Neural cell (in vitro differentiated cells): ENCODE results near the gene CYP4Z1. TPM values are rescaled to one million over a fixed set of nuclear protein-coding genes. Genes with fewer than 3 reads are reported as not detected.

ENCODE experiments used
- H2AFZ ChIP-seq: fragments of 200-600, 300-800 bp; sonication (generic), shearing (Covaris generic); 2 replicates; pipeline ENCODE4 v1.6.0; 2014; ENCODE audit warnings: low read depth, mild to moderate bottlenecking, antibody characterized with exemption, low read length, moderate library complexity
- H3F3A ChIP-seq: fragments of 200-600 bp; shearing (Covaris generic); 2 replicates; pipeline ENCODE4 v1.6.1; 2016; ENCODE audit warnings: mild to moderate bottlenecking, moderate library complexity, mixed read lengths, antibody characterized with exemption, low read length; ENCODE audit not compliant: insufficient read depth, poor library complexity, severe bottlenecking
- H3K27ac ChIP-seq: fragments of 200-600, 300-800 bp; sonication (generic), shearing (Covaris generic); 2 replicates; pipeline ENCODE4 v1.5.1; 2014; ENCODE audit warnings: mild to moderate bottlenecking, low read length, moderate library complexity
- H3K27me3 ChIP-seq: fragments of 300-800, 200-600 bp; sonication (generic), shearing (Covaris generic); 2 replicates; pipeline ENCODE4 v1.6.0; 2014; ENCODE audit warnings: mild to moderate bottlenecking, low read depth, low read length, moderate library complexity; ENCODE audit not compliant: insufficient read depth
- H3K36me3 ChIP-seq: fragments of 300-800, 200-600 bp; sonication (generic), shearing (Covaris generic); 2 replicates; pipeline ENCODE4 v1.5.1; 2014; ENCODE audit warnings: mild to moderate bottlenecking, antibody characterized with exemption, low read length, moderate library complexity; ENCODE audit not compliant: insufficient read depth
- H3K4me2 ChIP-seq: fragments of 300-800, 200-600 bp; sonication (generic), shearing (Covaris generic); 2 replicates; pipeline ENCODE4 v1.6.0; 2014; ENCODE audit warnings: mild to moderate bottlenecking, low read length
- H3K4me3 ChIP-seq: fragments of 300-800, 200-600 bp; sonication (generic), shearing (Covaris generic); 2 replicates; pipeline ENCODE4 v1.5.1; 2014; ENCODE audit warnings: mild to moderate bottlenecking, low read length, moderate library complexity
- H3K79me2 ChIP-seq: fragments of 200-600 bp; shearing (Covaris generic); replicated peaks from 2 replicates; pipeline ENCODE4 v1.6.0; 2014; ENCODE audit warnings: mild to moderate bottlenecking, low read length, moderate library complexity; ENCODE audit not compliant: insufficient read depth
- H3K9ac ChIP-seq: fragments of 300-800, 200-600 bp; sonication (generic), shearing (Covaris generic); 2 replicates; pipeline ENCODE4 v1.6.1; 2016; ENCODE audit warnings: mild to moderate bottlenecking, low read length, mixed read lengths
- H3K9me2 ChIP-seq: fragments of 200-600 bp; shearing (Covaris generic); 2 replicates; pipeline ENCODE4 v1.6.1; 2016; ENCODE audit warnings: mild to moderate bottlenecking, low read length, mixed read lengths; ENCODE audit not compliant: insufficient read depth
- H3K9me3 ChIP-seq: fragments of 200-600, 300-800 bp; sonication (generic), shearing (Covaris generic); 2 replicates; pipeline ENCODE4 v1.6.1; 2016; ENCODE audit warnings: mild to moderate bottlenecking, mixed run types, low read length, moderate library complexity, mixed read lengths
- H4K20me1 ChIP-seq: fragments of 200-600 bp; shearing (Covaris generic); 2 replicates; pipeline ENCODE4 v1.6.1; 2016; ENCODE audit warnings: mild to moderate bottlenecking, mixed run types; ENCODE audit not compliant: insufficient read depth
- EP300 ChIP-seq: fragments of 450-650 bp; conservative IDR thresholded peaks from 2 replicates; pipeline ENCODE4 v1.6.1; 2014; ENCODE audit warnings: antibody characterized with exemption, mild to moderate bottlenecking, moderate library complexity; ENCODE audit not compliant: poor library complexity, severe bottlenecking
- EZH2 ChIP-seq: fragments of 200-600, 300-800 bp; shearing (Covaris generic), sonication (generic); IDR thresholded peaks from 2 replicates; pipeline ENCODE4 v1.6.1; 2014; ENCODE audit warnings: antibody characterized with exemption, low read length, borderline replicate concordance, mild to moderate bottlenecking; ENCODE audit not compliant: insufficient read depth, poor library complexity, severe bottlenecking
- MXI1 ChIP-seq: fragments of 450-650 bp; conservative IDR thresholded peaks from 2 replicates; pipeline ENCODE4 v1.6.1; 2014; ENCODE audit warnings: antibody characterized with exemption, mild to moderate bottlenecking; ENCODE audit not compliant: poor library complexity, severe bottlenecking
- POLR2AphosphoS5 ChIP-seq: IDR thresholded peaks from 2 replicates; pipeline ENCODE4 v1.6.1; 2012
- RAD21 ChIP-seq: fragments of 450-650 bp; conservative IDR thresholded peaks from 2 replicates; pipeline ENCODE4 v1.6.1; 2014; ENCODE audit warnings: antibody characterized with exemption, mild to moderate bottlenecking, moderate library complexity
- SMC3 ChIP-seq: fragments of 450-650 bp; conservative IDR thresholded peaks from 2 replicates; pipeline ENCODE4 v1.6.1; 2014; ENCODE audit warnings: antibody characterized with exemption, mild to moderate bottlenecking, moderate library complexity; ENCODE audit not compliant: poor library complexity
- TAF1 ChIP-seq: IDR thresholded peaks from 2 replicates; pipeline ENCODE4 v1.6.1; 2012; ENCODE audit warnings: low read depth
- polyA plus RNA-seq: library from polyadenylated mRNA; depleted of rRNA; stranded (reverse); fragments of >200 nt; gene quantifications from 2 replicates; pipeline ENCODE4 v1.2.3, GENCODE V29; 2014
- TF ChIP-seq, protein P1 (sequence below): fragments of 450-650 bp; IDR thresholded peaks from 2 replicates; pipeline ENCODE4 v1.5.1; 2014; ENCODE audit warnings: antibody characterized with exemption, mild to moderate bottlenecking, moderate library complexity; ENCODE audit not compliant: poor library complexity, severe bottlenecking
- TF ChIP-seq, protein P2 (sequence below): IDR thresholded peaks from 2 replicates; pipeline ENCODE4 v1.6.1; 2012; ENCODE audit warnings: borderline replicate concordance

CYP4Z1 gene
- polyA plus RNA-seq, 1 donor from 2014 or later: 0.51 TPM

DNA sequence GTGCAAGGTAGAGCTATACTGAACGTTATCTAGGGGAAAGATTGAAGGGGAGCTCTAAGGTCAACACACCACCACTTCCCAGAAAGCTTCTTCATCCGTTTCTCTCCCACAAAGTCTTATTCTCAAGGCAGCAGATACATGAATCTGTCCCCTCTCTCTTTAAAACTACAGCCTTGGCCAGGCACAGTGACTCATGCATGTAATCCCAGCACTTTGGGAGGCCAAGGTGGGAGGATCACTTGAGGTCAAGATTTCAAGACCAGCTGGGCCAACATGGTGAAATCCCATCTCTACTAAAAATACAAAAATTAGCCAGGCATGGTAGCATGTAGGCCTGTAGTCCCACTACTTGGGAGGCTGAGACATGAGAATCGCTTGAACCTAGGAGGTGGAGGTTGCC is 35.4 kb upstream of the CYP4Z1 start:
- Histone ChIP-seq H3K27me3 (no peaks in the 10 kb centered on the region), H3K9me3 (no peaks in the 10 kb centered on the region), H3K27ac (no peak overlapping the region), H3K36me3 (no peaks in the 10 kb centered on the region), H3F3A (no peaks in the 10 kb centered on the region), H3K79me2 (no peaks in the 10 kb centered on the region), H3K9ac (no peak overlapping the region), H2AFZ (no peak overlapping the region), H3K4me2 (no peak overlapping the region), H3K4me3 (no peak overlapping the region), H3K9me2 (no peaks in the 10 kb centered on the region), H4K20me1 (no peaks in the 10 kb centered on the region)
- TF ChIP-seq, protein P1, sequence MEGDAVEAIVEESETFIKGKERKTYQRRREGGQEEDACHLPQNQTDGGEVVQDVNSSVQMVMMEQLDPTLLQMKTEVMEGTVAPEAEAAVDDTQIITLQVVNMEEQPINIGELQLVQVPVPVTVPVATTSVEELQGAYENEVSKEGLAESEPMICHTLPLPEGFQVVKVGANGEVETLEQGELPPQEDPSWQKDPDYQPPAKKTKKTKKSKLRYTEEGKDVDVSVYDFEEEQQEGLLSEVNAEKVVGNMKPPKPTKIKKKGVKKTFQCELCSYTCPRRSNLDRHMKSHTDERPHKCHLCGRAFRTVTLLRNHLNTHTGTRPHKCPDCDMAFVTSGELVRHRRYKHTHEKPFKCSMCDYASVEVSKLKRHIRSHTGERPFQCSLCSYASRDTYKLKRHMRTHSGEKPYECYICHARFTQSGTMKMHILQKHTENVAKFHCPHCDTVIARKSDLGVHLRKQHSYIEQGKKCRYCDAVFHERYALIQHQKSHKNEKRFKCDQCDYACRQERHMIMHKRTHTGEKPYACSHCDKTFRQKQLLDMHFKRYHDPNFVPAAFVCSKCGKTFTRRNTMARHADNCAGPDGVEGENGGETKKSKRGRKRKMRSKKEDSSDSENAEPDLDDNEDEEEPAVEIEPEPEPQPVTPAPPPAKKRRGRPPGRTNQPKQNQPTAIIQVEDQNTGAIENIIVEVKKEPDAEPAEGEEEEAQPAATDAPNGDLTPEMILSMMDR: no peak
- TF ChIP-seq RAD21 (no peak), SMC3 (no peak), MXI1 (no peak), POLR2AphosphoS5 (no peak), EZH2 (no peak), EP300 (no peak), TAF1 (no peak)
- TF ChIP-seq, protein P2, sequence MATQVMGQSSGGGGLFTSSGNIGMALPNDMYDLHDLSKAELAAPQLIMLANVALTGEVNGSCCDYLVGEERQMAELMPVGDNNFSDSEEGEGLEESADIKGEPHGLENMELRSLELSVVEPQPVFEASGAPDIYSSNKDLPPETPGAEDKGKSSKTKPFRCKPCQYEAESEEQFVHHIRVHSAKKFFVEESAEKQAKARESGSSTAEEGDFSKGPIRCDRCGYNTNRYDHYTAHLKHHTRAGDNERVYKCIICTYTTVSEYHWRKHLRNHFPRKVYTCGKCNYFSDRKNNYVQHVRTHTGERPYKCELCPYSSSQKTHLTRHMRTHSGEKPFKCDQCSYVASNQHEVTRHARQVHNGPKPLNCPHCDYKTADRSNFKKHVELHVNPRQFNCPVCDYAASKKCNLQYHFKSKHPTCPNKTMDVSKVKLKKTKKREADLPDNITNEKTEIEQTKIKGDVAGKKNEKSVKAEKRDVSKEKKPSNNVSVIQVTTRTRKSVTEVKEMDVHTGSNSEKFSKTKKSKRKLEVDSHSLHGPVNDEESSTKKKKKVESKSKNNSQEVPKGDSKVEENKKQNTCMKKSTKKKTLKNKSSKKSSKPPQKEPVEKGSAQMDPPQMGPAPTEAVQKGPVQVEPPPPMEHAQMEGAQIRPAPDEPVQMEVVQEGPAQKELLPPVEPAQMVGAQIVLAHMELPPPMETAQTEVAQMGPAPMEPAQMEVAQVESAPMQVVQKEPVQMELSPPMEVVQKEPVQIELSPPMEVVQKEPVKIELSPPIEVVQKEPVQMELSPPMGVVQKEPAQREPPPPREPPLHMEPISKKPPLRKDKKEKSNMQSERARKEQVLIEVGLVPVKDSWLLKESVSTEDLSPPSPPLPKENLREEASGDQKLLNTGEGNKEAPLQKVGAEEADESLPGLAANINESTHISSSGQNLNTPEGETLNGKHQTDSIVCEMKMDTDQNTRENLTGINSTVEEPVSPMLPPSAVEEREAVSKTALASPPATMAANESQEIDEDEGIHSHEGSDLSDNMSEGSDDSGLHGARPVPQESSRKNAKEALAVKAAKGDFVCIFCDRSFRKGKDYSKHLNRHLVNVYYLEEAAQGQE: no peak

DNA sequence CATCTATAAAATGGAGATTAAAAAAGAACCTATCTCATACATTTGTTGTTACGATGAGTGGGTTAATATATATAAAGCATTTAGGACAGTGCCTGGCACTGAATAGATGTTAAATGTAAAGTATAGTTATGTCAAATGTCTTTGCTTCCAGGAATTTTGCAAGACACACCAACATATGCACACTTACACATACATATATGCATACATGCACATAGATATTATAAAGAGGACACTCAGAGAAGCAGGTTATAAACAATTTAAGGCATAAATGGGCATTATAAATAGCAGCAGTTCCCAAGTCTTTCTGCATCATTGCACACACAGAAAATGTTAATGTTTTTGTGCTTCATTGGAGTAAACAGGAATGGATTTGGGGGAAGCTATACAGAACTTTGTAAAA is 30.3 kb upstream of the CYP4Z1 start:
- H2AFZ ChIP-seq: no peak overlapping the region
- H4K20me1 ChIP-seq: no peaks in the 10 kb centered on the region
- H3K4me3 ChIP-seq: no peak overlapping the region
- H3K9me2 ChIP-seq: no peaks in the 10 kb centered on the region
- H3K36me3 ChIP-seq: no peaks in the 10 kb centered on the region
- H3F3A ChIP-seq: no peaks in the 10 kb centered on the region
- no peaks in the 10 kb centered on the region for H3K9me3 ChIP-seq
- H3K79me2 ChIP-seq: no peaks in the 10 kb centered on the region
- H3K27me3 ChIP-seq: no peaks in the 10 kb centered on the region
- H3K27ac ChIP-seq: no peak overlapping the region
- no peak overlapping the region for H3K4me2 ChIP-seq
- no peak overlapping the region for H3K9ac ChIP-seq
- no peak for TF ChIP-seq SMC3
- TF ChIP-seq EP300: no peak
- TF ChIP-seq, protein P2: no peak
- no peak for TF ChIP-seq MXI1
